HepG2 (cell line): ENCODE data around the gene MAP3K14. TPM values are rescaled to one million over a fixed set of nuclear protein-coding genes. Genes with fewer than 3 reads are reported as not detected.

Experiments used
- ATAC-seq: fragments of 200-7000 bp; cut with Tn5 transposase; 3 replicates; pipeline ENCODE4 v1.9.1; 2020; ENCODE audit warnings: mild to moderate bottlenecking, moderate library complexity
- BruUV-seq: library from RNA; stranded (reverse); fragments of 400-500 nt; replicated peaks from 2 replicates; lab custom pipeline; 2021; lab: Mats Ljungman, UMichigan
- CTCF ChIA-PET: fragments of 300-600 bp; formaldehyde crosslinking; extraction: SDS; loops from one replicate; lab custom pipeline; 2021; ENCODE audit warnings: low total read pairs, inconsistent platforms, low intra/inter-chr PET ratio; lab: Yijun Ruan, JAX
- POLR2A ChIA-PET: fragments of 350-600 bp; sonication (Branson Sonifier 250); formaldehyde crosslinking; loops from one replicate; lab custom pipeline; 2020; ENCODE audit warnings: antibody characterized with exemption, inconsistent platforms; lab: Yijun Ruan, JAX
- DNase-seq: peaks from one replicate; pipeline ENCODE4 v3.0.0-alpha.2; 2015; ENCODE audit warnings: low spot score
- FAIRE-seq: peaks from 3 replicates; lab custom pipeline; 2011; peaks lifted over from hg19 to GRCh38; lab: Jason Lieb, UNC
- H2AFZ ChIP-seq: one replicate; pipeline ENCODE4 v1.6.1; 2011; ENCODE audit warnings: low read length, inconsistent platforms
- H3K27ac ChIP-seq: fragments of 300-600 bp; 3 replicates; pipeline ENCODE4 v1.8.0; 2011; ENCODE audit warnings: mixed run types, mild to moderate bottlenecking, mixed read lengths, low read length, inconsistent platforms; ENCODE audit not compliant: insufficient read depth; ENCODE audit errors: extremely low read length
- H3K27me3 ChIP-seq, 2 experiments: fragments of 200-600 bp in 1 of 2; 2 replicates in 1 of 2; 3 replicates in 1 of 2; pipeline versions ENCODE4 v1.6.0 to v1.8.0; 2011; ENCODE audit warnings: low read length in 2 of 2, mild to moderate bottlenecking in 2 of 2, moderate library complexity in 2 of 2, inconsistent platforms in 1 of 2; ENCODE audit not compliant: insufficient read depth in 2 of 2, control insufficient read depth in 1 of 2
- H3K36me3 ChIP-seq, 2 experiments: fragments of 200-600 bp in 1 of 2; replicated peaks in 1 of 2; 2 replicates in 1 of 2; 3 replicates in 1 of 2; pipeline versions ENCODE4 v1.5.1 to v1.8.0; 2011; ENCODE audit warnings: low read length in 2 of 2, inconsistent platforms in 1 of 2; ENCODE audit not compliant: insufficient read depth in 2 of 2, control insufficient read depth in 1 of 2
- H3K4me1 ChIP-seq: 2 replicates; pipeline ENCODE4 v1.5.1; 2012; ENCODE audit warnings: low read length, inconsistent platforms; ENCODE audit not compliant: insufficient read depth
- H3K4me2 ChIP-seq: 2 replicates; pipeline ENCODE4 v1.6.0; 2011; ENCODE audit warnings: low read depth, low read length, inconsistent platforms
- H3K4me3 ChIP-seq, 3 experiments: fragments of 200-600 bp in 1 of 3; sonication (generic), shearing (Covaris generic) in 1 of 3; replicated peaks in 1 of 3; 2 replicates each; pipeline ENCODE4 v1.5.1; 2011 to 2016; ENCODE audit warnings: low read length in 3 of 3, inconsistent platforms in 2 of 3, low read depth in 2 of 3, mild to moderate bottlenecking in 2 of 3, control low read depth in 1 of 3, mixed read lengths in 1 of 3; ENCODE audit not compliant: insufficient read depth in 1 of 3
- H3K79me2 ChIP-seq: one replicate; pipeline ENCODE4 v1.6.1; 2011; ENCODE audit warnings: low read length, inconsistent platforms; ENCODE audit not compliant: insufficient read depth
- H3K9ac ChIP-seq: 2 replicates; pipeline ENCODE4 v1.6.0; 2011; ENCODE audit warnings: mild to moderate bottlenecking, low read depth, low read length, inconsistent platforms; ENCODE audit not compliant: insufficient read depth
- H3K9me3 ChIP-seq: 2 replicates; pipeline ENCODE4 v1.5.1; 2012; ENCODE audit warnings: mild to moderate bottlenecking, low read length
- H4K20me1 ChIP-seq: 2 replicates; pipeline ENCODE4 v1.6.0; 2011; ENCODE audit warnings: inconsistent platforms, mild to moderate bottlenecking, low read length, moderate library complexity; ENCODE audit not compliant: insufficient read depth
- ZNF138 ChIP-seq: sonication (generic); formaldehyde crosslinking; IDR thresholded peaks from 2 replicates; pipeline ENCODE4 v1.5.0; 2020; ENCODE audit warnings: mild to moderate bottlenecking, low read depth, missing genetic modification reagents
- WGBS: methylation state at CpG from one replicate; pipeline ENCODE4 v1.1.6; 2017; ENCODE audit warnings: low lambda C conversion rate; 5-methylcytosine and 5-hydroxymethylcytosine counted together
- in situ Hi-C: cut with HindIII; loops from 2 replicates; pipeline ENCODE4 v1.10.0; 2017; ENCODE audit warnings: low pct_unique_long_range_greater_than_20kb; ENCODE audit not compliant: extremely low pct_ligation_motif_present
- intact Hi-C: fragments of 100-400 bp; cut with micrococcal nuclease; formaldehyde crosslinking; loops from one replicate; pipeline ENCODE4 v1.10.0; 2022; ENCODE audit not compliant: unreplicated experiment
- polyA plus RNA-seq, 8 experiments: library from polyadenylated mRNA; depleted of rRNA in 3 of 8; stranded (reverse) in 7 of 8; unstranded in 1 of 8; fragments of >200 nt; fragmentation: Illumina TruSeq in 4 of 8; extraction: Trizol in 4 of 8; gene quantifications; 2 replicates each; pipeline versions ENCODE4 v1.2.1 to v1.2.3, GENCODE V29; 2011 to 2016; ENCODE audit warnings: low read depth in 4 of 8, missing spikeins in 1 of 8, mixed read lengths in 1 of 8; ENCODE audit not compliant: insufficient read depth in 1 of 8
- total RNA-seq, 5 experiments: library from RNA; depleted of rRNA; stranded (reverse); fragments of >200 nt; fragmentation: Illumina TruSeq; extraction: Trizol; gene quantifications; 2 replicates each; pipeline ENCODE4 v1.2.3, GENCODE V29; 2016; ENCODE audit warnings: low read depth in 1 of 5
- TF ChIP-seq, protein P1 (sequence below): sonication (generic); formaldehyde crosslinking; IDR thresholded peaks from 2 replicates; pipeline ENCODE4 v1.4.0; 2020; ENCODE audit warnings: mild to moderate bottlenecking, missing genetic modification reagents
- TF ChIP-seq, protein P2 (sequence below): sonication (generic); formaldehyde crosslinking; IDR thresholded peaks from 2 replicates; pipeline ENCODE4 v1.8.1; 2023; ENCODE audit warnings: missing genetic modification reagents, inconsistent platforms, borderline replicate concordance

MAP3K14 gene
- total and polyA plus RNA-seq, 2 of the 13 experiments (the other 11 are each of a cell fraction or from before 2014, with no cell fraction given): 2.6 TPM

- TF ChIP-seq, protein P1, sequence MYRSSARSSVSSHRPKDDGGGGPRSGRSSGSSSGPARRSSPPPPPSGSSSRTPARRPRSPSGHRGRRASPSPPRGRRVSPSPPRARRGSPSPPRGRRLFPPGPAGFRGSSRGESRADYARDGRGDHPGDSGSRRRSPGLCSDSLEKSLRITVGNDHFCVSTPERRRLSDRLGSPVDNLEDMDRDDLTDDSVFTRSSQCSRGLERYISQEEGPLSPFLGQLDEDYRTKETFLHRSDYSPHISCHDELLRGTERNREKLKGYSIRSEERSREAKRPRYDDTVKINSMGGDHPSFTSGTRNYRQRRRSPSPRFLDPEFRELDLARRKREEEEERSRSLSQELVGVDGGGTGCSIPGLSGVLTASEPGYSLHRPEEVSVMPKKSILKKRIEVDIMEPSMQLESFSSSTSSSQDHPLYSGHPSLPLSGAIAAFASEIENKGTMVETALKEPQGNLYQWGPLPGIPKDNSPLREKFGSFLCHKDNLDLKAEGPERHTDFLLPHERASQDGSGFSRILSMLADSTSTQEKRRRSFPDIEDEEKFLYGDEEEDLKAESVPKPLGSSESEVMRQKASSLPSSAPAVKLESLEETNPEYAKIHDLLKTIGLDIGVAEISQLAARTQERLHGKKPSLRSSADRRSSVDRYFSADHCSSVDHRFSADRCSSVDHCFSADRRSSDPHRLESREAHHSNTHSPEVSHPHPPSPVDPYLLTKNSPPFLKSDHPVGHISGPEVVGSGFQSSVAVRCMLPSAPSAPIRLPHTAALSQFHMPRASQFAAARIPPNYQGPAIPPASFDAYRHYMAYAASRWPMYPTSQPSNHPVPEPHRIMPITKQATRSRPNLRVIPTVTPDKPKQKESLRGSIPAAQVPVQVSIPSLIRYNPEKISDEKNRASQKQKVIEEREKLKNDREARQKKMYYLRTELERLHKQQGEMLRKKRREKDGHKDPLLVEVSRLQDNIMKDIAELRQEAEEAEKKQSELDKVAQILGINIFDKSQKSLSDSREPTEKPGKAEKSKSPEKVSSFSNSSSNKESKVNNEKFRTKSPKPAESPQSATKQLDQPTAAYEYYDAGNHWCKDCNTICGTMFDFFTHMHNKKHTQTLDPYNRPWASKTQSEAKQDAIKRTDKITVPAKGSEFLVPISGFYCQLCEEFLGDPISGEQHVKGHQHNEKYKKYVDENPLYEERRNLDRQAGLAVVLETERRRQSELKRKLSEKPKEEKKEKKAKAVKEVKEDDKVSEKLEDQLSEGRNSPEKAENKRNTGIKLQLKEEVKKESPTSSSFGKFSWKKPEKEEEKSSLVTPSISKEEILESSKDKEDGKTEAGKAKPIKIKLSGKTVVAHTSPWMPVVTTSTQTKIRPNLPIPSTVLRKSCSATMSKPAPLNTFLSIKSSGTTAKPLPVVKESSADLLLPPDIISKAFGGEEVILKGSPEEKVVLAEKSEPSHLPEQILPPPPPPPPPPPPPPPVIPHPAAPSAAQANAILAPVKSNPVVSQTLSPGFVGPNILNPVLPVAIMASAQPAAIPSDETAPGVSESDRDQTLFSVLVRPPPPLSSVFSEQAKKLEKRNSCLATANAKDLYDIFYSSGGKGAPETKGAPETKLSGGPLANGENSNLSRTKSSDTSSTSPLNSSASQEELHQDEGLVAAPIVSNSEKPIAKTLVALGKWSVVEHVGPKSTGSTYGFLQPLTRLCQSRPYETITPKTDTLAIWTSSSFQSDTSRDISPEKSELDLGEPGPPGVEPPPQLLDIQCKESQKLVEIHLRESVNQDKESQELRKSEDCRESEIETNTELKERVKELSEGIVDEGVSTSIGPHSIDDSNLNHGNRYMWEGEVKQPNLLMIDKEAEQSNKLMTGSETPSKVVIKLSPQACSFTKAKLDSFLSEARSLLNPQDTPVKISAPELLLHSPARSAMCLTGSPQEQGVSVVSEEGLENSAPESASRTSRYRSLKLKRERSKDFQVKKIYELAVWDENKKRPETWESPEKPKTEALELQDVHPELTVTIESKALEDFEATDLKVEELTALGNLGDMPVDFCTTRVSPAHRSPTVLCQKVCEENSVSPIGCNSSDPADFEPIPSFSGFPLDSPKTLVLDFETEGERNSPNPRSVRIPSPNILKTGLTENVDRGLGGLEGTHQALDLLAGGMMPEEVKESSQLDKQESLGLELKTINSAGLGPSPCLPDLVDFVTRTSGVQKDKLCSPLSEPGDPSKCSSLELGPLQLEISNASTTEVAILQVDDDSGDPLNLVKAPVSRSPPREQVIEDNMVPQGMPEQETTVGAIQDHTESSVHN: no peak
Measured at GRCh38 chr17:45335721-45336120, 18.9 kb upstream of the MAP3K14 start (continued).

GRCh38 chr17:45334701-45335677, 18.2 kb upstream of the MAP3K14 start:
- Histone ChIP-seq H3K4me3 (no peak overlapping the region), H2AFZ (no peak overlapping the region), H3K79me2 (no peaks in the 10 kb centered on the region), H3K27me3 (peaks cover 2 to 38% of the 10 kb centered on the region in 2 experiments; a peak in 3 of 5 replicates), H3K27ac (no peak overlapping the region), H3K36me3 (no peaks in the 10 kb centered on the region), H3K4me2 (no peak overlapping the region), H3K4me1 (no peaks in the 10 kb centered on the region), H3K9ac (no peak overlapping the region), H4K20me1 (no peaks in the 10 kb centered on the region), H3K9me3 (no peaks in the 10 kb centered on the region)
- TF ChIP-seq, protein P2, sequence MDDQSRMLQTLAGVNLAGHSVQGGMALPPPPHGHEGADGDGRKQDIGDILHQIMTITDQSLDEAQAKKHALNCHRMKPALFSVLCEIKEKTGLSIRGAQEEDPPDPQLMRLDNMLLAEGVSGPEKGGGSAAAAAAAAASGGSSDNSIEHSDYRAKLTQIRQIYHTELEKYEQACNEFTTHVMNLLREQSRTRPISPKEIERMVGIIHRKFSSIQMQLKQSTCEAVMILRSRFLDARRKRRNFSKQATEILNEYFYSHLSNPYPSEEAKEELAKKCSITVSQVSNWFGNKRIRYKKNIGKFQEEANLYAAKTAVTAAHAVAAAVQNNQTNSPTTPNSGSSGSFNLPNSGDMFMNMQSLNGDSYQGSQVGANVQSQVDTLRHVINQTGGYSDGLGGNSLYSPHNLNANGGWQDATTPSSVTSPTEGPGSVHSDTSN: no peak
- TF ChIP-seq ZNF138 (CRISPR knock-in tag): no peak
- CTCF ChIA-PET: no interaction called here
- POLR2A ChIA-PET: no interaction called here
- no peak for FAIRE-seq
- no peak for DNase-seq
- 16% methylated on average over 10 of the region's 11 CpGs for WGBS
- ATAC-seq: no peak
- BruUV-seq: no TSS peak
- in situ Hi-C loops (no loop called here), intact Hi-C loops (no loop called here)
